K562 (cell line): ENCODE data around the gene KCNJ10.

Experiments used
- GATAD2B ChIP-seq: fragments of 450-650 bp; IDR thresholded peaks from 2 replicates; pipeline ENCODE4 v1.6.1; 2017; ENCODE audit warnings: mild to moderate bottlenecking, borderline replicate concordance
- ZNF121 ChIP-seq: sonication (generic); formaldehyde crosslinking; conservative IDR thresholded peaks from 2 replicates; pipeline ENCODE4 v1.8.0; 2022; ENCODE audit warnings: missing genetic modification reagents
- ZNF408 ChIP-seq: fragments of 250-450 bp; sonication (Bioruptor Pico); IDR thresholded peaks from 2 replicates; pipeline ENCODE4 v1.4.0; 2020; ENCODE audit warnings: low read depth, mild to moderate bottlenecking, moderate library complexity
- TF ChIP-seq, protein P1 (sequence below): fragments of 250-450 bp; sonication (Bioruptor Pico); IDR thresholded peaks from 2 replicates; pipeline ENCODE4 v1.5.1; 2021; ENCODE audit warnings: mild to moderate bottlenecking

GRCh38 chr1:160063176-160063575, 6.8 kb downstream of the KCNJ10 start:
- TF ChIP-seq ZNF121 (CRISPR knock-in tag): no peak
- TF ChIP-seq, protein P1, sequence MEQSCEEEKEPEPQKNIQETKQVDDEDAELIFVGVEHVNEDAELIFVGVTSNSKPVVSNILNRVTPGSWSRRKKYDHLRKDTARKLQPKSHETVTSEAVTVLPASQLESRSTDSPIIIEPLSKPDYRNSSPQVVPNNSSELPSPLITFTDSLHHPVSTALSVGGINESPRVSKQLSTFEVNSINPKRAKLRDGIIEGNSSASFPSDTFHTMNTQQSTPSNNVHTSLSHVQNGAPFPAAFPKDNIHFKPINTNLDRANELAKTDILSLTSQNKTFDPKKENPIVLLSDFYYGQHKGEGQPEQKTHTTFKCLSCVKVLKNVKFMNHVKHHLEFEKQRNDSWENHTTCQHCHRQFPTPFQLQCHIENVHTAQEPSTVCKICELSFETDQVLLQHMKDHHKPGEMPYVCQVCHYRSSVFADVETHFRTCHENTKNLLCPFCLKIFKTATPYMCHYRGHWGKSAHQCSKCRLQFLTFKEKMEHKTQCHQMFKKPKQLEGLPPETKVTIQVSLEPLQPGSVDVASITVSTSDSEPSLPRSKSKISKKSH: no peak
- TF ChIP-seq ZNF408 (CRISPR knock-in tag): no peak
- no peak for TF ChIP-seq GATAD2B
